GM18909 (cell line): ENCODE measurements around the gene KIAA1755.
"Not testable (repeated sequence)": the region's sequence is repeated elsewhere in the genome, so short reads cannot be mapped to it uniquely, and the experiment has no call there.

ENCODE experiments used
- ATAC-seq: cut with Tn5 transposase; IDR thresholded peaks from one replicate; pipeline ENCODE4 v1.9.1; 2021; ENCODE audit warnings: mild to moderate bottlenecking; ENCODE audit not compliant: unreplicated experiment, poor library complexity

The KIAA1755 gene

DNA sequence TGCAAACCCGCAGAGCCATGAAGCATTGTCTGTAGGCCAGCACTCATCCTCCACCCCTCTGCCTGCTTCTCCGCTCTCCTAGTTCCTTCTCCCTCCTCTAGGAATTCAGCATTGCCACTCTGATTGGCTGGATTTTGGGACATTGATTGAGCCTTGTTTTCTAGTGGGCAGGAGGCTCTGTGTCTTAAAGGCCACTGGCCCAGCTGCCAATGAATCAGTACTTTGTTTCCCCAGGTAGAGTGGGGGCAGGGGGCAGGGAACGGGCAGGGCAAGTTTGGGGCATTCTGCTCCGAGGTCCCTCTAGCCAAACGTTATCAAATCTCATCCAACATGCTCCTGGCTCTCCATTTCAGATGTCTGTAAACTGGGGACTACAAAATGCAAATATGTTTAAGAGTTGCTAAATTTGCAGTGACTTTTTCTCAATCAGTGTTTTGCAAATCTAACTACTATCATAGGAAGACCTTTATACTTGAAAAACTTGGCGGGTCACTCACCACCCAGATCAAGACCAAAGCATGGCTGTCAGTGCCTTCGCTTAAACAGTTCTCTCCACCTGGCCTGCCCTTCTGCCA, 33.0 kb upstream of the KIAA1755 start:
- no peak for ATAC-seq

DNA sequence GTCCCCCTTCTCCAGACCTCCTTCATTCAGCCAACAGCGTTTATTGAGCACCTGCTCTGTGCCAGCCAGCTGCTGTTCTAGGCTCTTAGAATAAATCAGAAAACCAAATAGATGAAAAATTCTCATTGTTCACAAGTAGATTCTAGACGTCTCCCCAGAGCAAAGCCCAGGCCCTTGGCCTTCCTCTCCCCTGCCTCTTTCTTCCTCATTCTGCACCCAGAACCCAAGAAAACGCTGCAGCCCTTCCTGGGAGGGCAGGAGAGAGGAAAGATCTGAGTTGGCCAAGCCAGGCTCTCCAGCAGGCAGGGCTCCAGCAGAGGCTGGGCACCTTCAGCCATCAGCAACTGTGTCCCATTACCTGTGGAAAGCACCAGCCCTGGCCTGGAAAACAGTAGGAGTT, 31.4 kb upstream of the KIAA1755 start:
- ATAC-seq = no peak

DNA sequence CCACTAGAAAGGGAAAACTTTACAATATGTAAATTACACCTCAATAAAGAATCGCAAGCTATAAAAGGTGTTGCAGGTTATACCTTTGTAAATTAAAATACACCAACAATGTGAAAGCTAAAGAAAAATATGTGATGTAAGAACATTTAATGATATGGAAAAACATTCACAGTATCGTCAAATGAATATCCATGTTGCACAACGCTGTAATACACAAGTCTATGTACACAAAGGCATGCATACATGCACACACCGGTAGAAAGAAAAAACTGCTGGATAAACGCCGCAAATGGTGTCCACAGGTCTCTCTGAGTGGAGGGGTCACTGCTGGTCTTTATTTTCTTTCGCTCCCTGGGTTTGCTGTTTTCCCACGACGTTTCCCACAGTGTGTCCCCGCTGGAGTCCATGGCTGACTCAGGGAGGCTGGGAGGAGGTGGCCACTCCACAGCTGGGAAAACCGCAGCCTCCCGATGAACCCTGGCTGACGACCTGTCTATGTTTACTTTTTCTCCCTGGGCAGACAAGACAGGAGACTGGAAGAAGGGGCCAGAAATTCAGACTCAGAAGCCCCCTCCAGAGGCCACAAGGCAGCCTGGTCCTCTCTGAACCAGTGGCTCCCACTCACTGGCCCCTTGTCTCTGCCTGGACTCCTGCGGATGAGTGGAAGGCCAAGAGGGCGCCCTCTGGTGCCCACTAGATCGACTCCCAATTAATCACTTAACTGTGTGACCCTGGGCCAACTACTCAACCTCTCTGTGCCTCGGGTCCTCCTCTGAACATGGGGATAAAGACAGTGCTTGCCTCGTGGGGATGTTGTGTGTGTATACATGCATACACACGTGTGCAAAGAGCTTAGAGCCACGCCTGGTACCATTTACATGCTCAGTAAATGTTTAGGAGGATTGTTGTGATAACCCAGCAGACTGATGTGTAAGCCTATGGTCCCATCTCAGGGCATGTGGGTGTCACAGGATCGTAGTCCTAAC, 30.6 kb upstream of the KIAA1755 start:
- ATAC-seq = no peak

DNA sequence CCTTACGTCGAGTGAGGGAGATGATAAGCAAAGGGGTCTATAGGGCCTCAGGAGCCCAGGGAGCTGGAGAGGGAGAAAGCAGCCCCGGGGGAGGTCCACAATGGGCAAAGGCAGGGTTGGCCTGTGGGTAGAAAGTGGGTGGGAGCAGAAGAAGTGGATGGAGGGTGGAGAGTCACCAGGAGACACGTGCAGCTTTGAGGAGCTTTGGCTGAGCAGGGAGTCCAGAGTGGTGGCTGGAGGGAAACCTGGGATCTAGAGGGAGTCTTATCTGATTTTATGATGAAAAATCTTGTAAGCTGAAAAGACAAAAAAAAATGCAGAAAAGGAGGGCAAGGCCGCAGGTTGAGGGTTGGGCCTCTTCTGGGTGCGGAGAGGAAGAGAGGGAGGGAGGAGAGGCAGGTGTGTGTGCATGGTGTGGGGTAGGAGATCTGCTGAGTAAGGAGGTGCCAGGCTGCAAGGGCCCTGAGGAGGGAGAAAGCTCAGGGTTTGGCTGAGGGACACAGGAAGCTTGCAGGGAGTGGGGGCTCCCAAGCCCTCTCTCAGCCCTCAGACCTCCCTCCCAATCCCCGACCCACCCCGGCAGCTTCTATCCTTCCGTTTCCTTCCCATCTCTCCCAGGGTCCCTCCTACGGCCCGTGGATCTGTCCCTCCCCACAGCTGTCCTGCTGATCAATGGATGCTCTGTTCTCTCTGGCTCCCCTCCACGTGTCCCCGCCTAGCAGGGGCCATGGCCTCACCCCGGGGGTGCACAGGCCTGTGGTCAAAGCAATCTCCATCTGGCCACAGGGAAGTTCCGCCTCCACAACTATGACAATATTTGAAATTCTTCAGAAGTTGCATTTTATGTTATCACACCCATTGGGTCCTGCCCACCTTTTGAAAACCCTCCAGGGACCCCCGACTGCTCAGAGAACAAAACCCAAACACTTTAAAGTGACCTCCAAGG, 26.3 kb upstream of the KIAA1755 start:
- no peak for ATAC-seq

DNA sequence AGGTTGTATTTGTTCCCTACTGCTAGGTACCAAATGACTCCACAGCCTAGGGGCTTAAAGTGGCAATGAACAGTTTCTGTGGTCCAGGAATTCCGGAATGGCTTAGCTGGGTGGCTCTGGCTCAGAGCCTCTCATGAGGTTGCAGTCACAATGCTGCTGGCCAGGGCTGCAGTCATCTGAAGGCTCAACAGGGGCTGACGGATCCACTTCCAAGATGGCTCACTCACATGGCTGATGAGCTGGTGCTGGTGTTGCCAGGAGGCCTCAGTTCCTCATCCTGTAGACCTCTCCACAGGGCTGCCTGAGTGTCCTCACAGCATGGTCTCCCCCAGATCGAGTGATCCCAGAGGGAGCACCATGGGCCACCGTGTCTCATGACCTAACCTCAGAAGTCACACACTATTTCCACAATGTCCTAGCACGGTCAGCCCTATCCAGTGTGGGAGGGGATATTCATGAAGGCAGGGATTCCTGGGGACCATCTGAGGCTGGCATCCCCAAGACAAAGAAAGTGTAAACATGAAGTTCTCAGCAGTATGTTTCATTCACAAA, 24.4 kb upstream of the KIAA1755 start:
- no peak for ATAC-seq

DNA sequence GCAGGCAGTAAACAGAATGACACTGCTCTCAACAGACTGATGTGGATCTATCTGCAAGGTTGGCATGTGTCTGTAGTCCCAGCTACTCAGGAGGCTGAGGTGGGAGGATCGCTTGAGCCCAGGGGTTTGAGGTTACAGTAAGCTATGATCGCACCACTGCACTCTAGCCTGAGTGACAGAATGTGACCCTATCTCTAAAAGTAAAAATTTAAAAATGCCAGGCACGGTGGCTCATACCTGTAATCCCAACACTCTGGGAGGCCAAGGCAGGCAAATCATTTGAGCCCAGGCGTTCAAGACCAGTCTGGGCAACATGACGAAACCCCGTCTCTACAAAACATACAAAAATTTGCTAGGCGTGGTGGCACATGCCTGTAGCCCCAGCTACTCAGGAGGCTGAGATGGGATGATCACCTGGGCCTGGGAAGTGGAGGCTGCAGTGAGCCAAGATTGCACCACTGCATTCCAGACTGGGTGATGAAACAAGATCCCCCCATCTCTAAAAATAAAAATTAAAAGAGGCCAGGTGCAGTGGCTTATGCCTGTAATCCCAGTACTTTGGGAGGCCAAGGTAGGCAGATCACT, 23.6 kb upstream of the KIAA1755 start:
- ATAC-seq = not testable (repeated sequence)

DNA sequence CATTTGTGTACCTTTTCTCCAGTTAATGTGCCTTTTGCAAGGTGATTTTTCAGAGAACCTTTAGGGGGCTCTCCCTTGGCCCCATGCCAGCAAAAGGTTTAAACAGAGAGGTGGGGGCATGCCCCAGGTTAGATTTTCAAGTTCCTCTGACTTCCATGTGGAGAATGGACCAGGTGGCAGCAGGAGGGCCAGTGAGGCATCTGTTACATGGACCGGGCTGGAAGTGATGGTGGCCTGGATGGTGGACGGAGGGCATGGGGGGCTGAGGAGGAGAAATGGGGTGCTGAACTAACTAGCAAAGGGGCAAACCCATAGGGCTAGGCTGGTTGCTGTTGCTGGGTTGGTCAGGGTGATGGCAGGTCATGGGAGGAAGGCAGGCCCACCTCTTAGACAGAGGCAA, 22.7 kb upstream of the KIAA1755 start:
- no peak for ATAC-seq

DNA sequence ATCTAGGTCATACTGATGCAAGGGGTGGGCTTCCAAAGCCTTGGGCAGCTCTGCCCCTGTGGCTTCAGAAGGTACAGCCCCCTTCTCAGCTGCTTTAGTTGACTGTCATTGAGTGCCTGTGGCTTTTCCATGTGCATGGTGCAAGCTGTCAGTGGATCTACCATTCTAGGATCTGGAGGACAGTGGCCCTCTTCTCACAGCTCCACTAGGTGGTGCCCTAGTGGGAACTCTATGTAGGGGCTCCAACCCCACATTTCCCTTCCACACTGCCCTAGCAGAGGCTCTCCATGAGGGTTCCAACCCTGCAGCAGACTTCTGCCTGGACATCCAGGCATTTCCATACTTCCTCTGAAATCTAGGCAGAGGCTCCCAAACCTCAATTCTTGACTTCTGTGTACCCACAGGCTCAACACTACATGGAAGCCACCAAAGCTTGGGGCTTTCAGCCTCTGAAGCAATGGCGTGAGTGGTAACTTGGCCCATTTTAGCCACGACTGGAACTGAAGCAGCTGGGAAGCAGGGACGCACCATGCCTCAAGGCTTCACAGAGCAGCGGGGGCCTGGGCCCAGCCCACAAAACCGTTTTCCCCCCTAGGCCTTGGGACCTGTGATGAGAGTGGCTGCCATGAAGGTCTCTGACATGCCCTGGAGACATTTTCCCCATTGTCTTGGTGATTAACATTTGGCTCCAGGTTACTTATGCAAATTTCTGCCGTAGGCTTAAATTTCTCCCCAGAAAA, 20.8 kb upstream of the KIAA1755 start:
- ATAC-seq = not testable (repeated sequence)

DNA sequence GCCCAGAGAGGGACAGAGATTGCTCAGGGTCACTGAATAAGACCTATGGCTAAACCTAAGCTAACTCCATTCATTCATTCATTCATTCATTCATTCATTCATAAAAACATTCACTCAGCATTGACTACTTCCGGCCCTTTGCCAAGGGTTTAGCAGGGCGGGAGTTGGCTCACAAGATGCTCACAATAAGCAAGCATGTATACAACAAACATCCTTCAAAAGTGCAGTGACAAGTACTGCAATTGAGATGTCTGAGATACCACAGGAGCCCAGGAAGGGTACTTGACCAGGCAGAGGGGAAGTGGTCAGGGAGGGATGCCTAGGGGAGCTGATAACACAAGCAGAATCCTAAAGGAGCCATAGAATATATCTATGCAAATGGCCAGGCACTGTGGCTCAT, 18.2 kb upstream of the KIAA1755 start:
- no peak for ATAC-seq

DNA sequence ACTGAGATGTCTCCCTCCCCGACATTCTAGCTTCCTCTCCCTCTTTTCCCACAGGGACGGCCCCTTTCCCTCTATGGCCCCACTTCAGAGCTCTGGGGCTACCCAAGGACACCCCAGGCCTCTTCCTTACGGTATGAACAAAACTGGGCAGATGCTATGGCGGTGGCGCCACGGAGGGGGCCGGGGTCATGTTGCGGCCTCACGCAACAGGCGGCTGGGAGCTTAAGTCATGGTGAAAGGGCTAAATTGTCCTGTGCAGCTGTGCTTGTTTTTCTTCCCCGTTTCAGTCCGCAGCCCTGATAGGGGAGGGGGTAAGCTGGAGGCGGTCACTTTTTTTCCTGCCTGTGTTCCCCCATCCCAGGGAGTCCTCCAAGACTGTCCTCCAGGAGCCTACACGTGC, 17.6 kb upstream of the KIAA1755 start:
- ATAC-seq = no peak

DNA sequence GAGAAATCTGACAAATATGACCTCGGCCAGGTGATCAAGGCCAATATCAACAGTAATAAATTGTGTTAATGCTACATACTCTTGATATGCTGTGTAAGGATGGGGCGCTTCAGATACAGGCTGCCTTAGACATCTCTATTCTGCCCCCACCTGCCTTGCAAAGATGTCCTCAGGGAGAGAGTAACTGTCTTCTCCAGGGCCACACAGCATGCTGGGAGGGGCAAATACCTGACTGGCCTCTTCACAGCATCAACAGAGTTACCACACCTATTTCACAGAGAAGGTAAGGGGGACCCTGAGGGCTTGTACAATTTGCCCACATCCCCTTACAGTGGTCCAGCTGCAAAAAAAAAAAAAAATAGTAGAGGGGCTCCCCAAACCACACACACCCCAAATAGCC, 17.2 kb upstream of the KIAA1755 start:
- no peak for ATAC-seq

DNA sequence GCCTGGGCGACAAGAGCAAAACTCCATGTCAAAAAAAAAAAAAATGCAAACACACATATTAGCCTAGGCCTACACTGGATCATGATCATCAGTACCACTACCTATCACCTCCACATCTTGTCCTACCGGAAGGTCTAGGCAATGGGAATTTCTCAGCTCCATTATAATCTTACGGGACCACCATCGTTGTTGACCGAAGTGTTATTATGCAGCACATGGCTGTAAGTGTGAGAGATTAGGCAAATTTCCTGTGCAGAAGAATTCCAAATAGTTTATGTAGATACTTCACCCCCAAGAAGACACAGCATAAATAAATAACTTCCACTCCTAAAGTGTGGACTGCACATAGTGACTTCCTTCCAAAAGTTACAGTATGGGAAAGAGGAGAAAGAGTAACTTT, 16.8 kb upstream of the KIAA1755 start:
- ATAC-seq = no peak

DNA sequence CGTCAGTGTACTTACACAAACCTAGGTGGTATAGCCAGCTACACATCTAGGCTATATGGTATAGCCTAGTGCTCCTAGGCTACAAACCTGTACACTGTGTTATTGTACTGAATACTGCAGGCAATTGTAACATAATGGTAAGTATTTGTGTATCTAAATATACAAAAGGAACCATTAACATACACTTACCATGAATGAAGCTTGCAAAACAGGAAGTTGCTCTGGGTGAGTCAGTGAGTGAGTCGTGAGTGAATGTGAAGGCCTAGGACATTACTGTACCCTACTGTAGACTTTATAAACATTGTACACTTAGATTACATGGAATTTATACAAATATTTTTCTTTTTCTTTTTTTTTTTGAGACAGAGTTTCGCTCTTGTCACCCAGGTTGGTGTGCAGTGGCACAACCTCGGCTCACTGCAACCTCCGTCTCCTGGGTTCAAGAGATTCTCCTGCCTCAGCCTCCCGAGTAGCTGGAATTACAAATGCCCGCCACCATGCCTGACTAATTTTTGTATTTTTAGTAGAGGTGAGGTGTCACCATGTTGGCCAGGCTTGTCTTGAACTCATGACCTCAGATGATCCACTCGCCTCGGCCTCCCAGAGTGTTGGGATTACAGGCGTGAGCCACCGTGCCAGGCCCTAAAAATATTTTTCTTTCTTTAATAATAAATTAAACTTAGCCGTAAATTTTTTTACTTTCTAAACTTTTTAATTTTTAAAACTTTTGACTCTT, 15.4 kb upstream of the KIAA1755 start:
- no peak for ATAC-seq

DNA sequence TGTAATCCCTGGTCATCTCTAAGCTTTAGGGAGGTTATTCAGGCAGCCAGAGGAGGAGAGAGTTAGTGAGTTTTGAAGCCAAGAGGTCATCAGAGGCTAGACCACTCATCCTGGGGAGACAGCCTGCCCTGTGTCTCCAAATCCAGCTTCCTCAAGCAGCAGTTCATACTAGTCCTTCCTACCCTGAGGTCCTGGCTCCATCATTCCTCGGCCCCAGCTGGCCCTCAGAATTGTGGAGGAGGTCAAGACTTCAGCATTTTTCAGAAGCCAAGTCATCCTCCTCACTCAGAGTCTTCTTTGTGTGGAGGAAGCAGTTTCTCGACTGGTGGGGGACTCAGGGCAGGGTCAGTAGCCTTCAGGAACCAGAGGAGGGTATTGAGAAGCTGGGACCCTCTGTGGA, 12.4 kb upstream of the KIAA1755 start:
- ATAC-seq = no peak

DNA sequence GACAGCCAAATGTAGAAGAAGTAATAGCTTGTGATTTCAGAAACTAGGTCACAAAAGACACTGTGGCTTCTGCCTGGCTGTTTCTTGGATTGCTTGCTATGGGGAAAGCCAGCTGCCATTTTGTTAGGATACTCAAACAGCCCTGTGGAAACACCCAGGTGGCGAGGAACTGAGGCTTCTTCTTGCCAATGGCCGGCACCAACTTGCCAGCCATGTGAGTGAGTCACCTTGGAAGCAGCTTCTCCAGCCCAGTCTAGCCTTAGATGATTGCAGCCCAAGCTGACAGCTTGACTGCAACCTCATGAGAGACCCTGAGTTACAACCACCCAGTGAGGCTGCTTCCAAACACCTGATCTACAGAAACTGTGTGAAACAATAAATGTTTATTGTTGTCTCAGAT, 11.9 kb upstream of the KIAA1755 start:
- ATAC-seq = no peak

DNA sequence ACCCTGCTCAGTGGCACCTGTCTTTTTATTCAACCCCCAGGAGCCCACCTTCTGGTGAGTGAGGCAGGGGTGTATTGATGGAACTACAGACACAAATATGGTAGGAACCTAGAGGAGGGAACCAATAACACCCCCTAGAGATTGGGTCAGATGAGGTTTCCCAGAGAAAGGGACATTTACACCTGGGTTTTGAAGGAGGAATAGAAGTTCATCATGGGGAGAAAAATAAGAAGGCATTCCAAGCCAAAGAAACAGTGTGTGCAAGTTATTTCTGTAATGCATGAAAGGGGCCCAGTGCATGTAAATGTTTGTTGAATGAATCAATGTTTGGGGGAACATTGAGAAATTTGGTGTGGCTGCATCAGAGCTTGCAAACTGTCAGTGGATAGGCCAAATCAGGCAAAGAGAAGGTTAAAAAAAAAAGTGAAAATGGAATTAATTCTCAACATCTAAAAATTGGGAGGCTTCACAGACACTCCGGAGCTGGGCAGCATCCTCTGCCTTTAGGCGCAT, 11.1 kb upstream of the KIAA1755 start:
- no peak for ATAC-seq

DNA sequence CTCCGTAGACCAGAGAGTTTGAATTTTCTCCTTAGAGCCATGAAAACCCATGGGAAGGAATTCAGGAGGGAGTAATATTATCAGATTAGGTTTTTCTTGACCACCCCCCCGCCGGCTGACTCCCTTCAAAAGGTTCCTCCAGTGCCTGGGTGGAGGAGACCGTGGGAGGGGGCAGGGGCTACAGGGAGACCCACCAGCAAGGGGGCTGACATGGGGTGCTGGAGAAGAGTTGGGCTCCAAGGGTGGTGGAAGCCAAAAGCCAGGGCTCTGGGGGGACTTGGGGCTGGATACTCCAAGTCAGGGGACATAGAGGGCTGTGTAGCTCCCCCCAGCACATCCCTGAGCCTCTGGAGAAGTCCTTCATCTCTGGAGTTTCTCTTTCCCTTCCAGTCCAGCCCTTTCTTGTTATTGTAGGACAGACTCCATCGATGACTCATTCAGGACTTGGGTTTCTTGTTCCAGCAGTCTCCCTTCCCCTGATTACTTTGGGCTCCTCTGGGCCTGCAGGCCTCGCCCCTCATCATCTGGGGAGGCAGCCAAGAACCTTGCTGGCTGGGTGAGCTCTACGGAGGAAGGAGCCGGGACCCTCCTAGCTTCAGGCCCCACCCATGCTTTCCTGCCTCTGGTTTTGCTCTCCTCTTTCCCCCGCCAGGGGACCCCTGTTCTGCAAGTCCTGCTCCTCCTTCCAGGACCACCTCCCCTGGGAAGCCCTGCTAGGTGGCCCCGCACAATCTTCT, 10.5 kb upstream of the KIAA1755 start:
- ATAC-seq = no peak

DNA sequence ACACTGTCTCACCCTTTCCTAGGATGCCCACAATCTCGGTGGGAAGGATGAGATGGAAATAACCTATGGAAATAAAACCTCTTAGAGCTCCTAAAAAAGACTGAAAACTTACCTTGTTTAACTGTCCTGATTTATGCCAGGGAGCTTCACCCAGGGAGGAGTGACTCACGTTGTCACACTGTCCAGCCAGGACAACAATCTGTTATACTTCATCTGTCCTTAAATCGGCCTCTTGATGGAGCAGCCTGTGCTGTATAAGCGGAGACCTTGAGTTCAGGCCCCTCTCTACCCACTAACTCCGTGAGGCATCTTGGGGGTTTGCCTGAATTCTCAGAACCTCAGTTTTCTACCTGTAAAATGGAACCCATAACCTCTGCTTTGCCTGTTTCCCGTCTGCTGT, 9.2 kb upstream of the KIAA1755 start:
- no peak for ATAC-seq
